Fibroblast of mammary gland (primary cell): Measurements from ENCODE around the gene TNFAIP6.

Experiments used
- DNase-seq: peaks from one replicate; pipeline ENCODE4 v3.0.0-alpha.2; 2010; ENCODE audit warnings: low read depth
- H3K4me3 ChIP-seq: 2 replicates; pipeline ENCODE4 v1.5.1; 2011; ENCODE audit warnings: low read depth, mild to moderate bottlenecking, low read length, moderate library complexity; ENCODE audit not compliant: control insufficient read depth
- TF ChIP-seq, protein P1 (sequence below): conservative IDR thresholded peaks from 2 replicates; pipeline ENCODE4 v1.5.1; 2011; ENCODE audit warnings: low read depth, low read length, inconsistent platforms; ENCODE audit not compliant: control insufficient read depth, insufficient read depth

The TNFAIP6 gene

DNA sequence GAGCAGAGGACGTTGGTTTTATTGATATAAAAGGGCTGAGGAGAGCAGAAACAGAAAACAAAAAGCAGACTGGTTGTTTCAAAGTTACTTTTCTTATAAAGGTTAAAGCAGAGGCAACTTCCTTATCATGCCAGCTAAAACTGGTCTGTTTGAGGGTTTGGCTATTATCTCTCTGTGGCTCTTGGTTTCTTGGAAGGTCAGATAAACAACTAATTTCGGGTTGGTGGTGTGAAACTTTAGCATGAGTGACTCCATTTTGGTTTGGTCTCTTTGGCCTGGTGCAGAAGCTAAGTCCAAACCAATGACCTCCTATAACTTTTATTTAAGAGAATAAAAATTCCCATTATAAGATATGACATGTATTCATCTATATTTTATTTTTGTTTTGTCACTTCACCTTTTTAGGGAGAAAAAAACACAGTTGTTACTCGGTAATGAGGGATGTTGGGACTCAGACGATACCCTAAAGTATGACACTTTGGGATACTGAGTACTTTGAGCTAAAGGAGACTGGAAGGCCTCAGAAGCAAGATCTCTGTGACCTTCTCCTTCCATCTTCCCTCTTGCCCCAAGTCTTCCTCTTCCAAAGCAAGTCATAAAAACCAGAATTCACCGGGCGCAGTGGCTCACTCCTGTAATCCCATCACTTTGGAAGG, 23.3 kb downstream of the TNFAIP6 start:
- TF ChIP-seq, protein P1, sequence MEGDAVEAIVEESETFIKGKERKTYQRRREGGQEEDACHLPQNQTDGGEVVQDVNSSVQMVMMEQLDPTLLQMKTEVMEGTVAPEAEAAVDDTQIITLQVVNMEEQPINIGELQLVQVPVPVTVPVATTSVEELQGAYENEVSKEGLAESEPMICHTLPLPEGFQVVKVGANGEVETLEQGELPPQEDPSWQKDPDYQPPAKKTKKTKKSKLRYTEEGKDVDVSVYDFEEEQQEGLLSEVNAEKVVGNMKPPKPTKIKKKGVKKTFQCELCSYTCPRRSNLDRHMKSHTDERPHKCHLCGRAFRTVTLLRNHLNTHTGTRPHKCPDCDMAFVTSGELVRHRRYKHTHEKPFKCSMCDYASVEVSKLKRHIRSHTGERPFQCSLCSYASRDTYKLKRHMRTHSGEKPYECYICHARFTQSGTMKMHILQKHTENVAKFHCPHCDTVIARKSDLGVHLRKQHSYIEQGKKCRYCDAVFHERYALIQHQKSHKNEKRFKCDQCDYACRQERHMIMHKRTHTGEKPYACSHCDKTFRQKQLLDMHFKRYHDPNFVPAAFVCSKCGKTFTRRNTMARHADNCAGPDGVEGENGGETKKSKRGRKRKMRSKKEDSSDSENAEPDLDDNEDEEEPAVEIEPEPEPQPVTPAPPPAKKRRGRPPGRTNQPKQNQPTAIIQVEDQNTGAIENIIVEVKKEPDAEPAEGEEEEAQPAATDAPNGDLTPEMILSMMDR: no peak
- no peak overlapping the region for H3K4me3 ChIP-seq
- DNase-seq: no peak

DNA sequence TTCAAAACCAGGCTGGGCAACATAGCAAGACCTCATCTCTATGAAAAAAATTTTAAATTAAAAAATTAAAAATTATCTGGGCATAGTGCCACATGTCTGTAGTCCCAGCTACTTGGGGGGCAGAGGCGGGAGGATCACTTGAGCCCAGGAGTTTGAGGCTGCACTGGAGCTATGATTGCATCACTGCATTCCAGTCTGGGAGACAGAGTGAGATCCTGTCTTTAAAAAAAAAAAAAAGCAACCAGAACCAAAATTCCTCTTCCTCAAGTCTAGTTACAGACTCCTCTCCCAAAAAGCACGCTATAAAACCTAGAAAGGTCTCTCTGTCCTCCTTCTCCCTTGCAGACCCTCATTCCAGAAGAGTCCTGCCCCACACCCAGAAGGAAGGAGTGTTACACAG, 23.9 kb downstream of the TNFAIP6 start:
- peak; percentile 54 for DNase-seq
- TF ChIP-seq, protein P1: no peak

DNA sequence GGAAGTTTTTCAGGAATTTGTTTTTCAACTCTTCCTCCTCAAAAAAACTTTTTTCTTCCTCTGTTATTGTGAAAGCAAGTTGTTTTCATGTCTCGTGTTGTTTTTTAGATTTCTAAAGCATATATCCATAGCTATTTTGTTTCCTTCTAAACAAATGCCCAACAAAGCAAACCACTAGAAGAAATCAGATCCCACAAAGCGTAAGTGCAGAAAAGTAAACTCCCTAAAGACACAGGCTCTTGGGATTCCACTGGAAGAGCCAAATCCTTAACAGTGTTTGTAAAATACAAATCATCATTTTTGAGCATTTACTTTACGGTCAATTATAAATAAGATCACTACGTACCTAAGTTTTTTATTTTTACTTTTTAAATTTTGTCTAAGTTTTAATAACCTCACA, 30.6 kb downstream of the TNFAIP6 start:
- no peak overlapping the region for H3K4me3 ChIP-seq
- TF ChIP-seq, protein P1: no peak
- DNase-seq: no peak

More for the DNA sequence above, 23.9 kb downstream of the TNFAIP6 start:
- no peak overlapping the region for H3K4me3 ChIP-seq

DNA sequence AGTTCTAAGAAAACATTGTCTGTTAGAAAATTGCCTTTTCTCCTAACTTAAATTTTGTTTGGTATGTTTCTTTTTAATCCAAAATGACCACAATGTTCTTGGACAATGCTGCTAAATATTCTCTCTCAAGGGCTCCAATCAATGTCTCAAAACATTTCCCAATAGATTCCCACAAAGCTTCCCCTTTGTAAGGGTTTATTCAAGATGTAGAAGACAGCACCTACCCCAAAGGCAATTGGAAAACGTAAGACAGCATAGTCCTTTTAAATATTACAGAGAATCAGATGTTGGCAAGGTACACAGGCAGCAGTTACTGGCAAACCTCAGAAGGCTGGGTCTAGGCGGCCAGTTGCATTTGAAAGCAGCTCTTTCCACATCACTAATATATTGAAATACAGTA, 34.0 kb downstream of the TNFAIP6 start:
- no peak for DNase-seq
- no peak overlapping the region for H3K4me3 ChIP-seq
- TF ChIP-seq, protein P1: no peak

DNA sequence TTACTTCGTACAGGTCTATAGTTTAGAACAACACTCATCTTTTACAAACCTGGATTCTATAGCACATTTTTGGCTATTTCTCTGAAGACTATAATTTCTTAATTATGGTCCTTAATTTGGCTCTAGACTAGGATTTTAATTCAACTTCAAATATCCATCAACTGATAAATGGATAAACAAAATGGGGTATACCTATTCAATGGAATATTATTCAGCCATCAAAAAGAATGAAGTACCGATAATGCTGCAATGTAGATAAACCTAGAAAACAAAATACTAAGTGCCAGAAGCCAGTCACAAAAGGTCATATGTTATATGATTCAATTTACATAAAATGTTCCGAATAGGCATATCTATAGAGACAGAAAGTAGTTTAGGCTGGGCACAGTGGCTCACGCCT, 37.1 kb downstream of the TNFAIP6 start:
- no peak for DNase-seq
- TF ChIP-seq, protein P1: no peak
- H3K4me3 ChIP-seq: no peak overlapping the region

DNA sequence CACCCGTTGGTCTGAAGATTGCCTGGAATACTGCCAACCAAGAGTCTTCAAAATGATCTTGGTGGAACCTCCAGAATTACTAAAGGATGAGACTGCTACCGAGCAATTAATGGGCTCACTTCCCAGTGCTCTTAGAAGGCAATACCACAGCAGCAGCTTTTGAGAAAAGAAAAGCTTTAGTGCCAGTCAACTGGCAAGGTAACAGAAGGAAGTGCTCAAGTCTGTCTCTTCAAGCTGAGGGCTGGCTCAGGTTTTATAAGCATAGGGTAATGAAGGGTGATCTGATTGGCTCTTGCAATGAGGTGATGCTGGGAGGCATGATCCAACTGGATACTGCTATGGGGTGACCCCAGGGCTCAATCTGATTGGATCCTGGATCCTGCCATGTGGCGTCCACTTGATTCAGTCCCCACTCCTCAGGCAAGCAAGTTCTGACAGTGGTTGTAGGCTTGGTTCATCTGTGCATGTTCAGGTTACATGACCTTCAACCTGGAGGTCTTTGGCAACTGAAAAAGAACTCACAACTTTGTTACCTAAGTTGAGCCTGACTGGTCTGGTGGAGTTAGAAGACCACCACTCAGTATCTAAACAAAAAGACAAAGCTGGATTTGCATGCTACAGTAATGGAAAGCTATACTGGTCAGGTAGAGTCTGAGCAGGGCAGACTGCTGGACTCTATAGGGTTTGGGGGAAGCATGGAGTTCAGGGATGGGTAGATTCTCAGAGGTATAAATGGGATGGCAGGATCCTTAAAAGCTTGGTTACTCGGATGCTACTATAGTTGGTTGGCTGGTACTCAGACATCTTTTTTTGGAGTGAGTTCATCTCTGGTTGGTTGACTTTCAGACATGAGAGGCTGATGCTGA, 38.4 kb downstream of the TNFAIP6 start:
- H3K4me3 ChIP-seq: no peak overlapping the region
- no peak for DNase-seq
- TF ChIP-seq, protein P1: no peak
